Progenitor cell of endocrine pancreas (in vitro differentiated cells): Measurements from ENCODE around the gene PTPN5. TPM values are rescaled to one million over a fixed set of nuclear protein-coding genes. Genes with fewer than 3 reads are reported as not detected.

Experiments used
- DNase-seq: peaks from one replicate; pipeline ENCODE4 v3.0.0; 2021; ENCODE audit warnings: low spot score; ENCODE audit not compliant: unreplicated experiment
- H3K27ac Mint-ChIP-seq: 2 replicates; pipeline ENCODE4 v1.8.0; 2021; ENCODE audit warnings: mild to moderate bottlenecking, moderate library complexity, mixed read lengths
- H3K27me3 Mint-ChIP-seq: 2 replicates; pipeline ENCODE4 v1.8.0; 2021; ENCODE audit warnings: mixed read lengths
- H3K36me3 Mint-ChIP-seq: 2 replicates; pipeline ENCODE4 v1.8.0; 2022; ENCODE audit warnings: mixed read lengths; ENCODE audit not compliant: insufficient read depth
- H3K4me1 Mint-ChIP-seq: 2 replicates; pipeline ENCODE4 v1.8.0; 2021; ENCODE audit warnings: low read depth, mixed read lengths
- H3K4me3 Mint-ChIP-seq: 2 replicates; pipeline ENCODE4 v1.8.0; 2021; ENCODE audit warnings: low read depth, mild to moderate bottlenecking, moderate library complexity, mixed read lengths
- H3K9me3 Mint-ChIP-seq: 2 replicates; pipeline ENCODE4 v1.8.0; 2021; ENCODE audit warnings: low read depth, mixed read lengths
- total RNA-seq: library from RNA; stranded (reverse); gene quantifications from 2 replicates; pipeline ENCODE4 v1.2.1, GENCODE V29; 2021
- TF ChIP-seq, protein P1 (sequence below): fragments of 200-600 bp; sonication (generic); IDR thresholded peaks from one replicate; pipeline ENCODE4 v1.5.0; 2021; ENCODE audit warnings: antibody characterized with exemption, mild to moderate bottlenecking; ENCODE audit not compliant: unreplicated experiment

Gene PTPN5
- total RNA-seq, 1 donor from 2014 or later: 12.6 TPM

DNA sequence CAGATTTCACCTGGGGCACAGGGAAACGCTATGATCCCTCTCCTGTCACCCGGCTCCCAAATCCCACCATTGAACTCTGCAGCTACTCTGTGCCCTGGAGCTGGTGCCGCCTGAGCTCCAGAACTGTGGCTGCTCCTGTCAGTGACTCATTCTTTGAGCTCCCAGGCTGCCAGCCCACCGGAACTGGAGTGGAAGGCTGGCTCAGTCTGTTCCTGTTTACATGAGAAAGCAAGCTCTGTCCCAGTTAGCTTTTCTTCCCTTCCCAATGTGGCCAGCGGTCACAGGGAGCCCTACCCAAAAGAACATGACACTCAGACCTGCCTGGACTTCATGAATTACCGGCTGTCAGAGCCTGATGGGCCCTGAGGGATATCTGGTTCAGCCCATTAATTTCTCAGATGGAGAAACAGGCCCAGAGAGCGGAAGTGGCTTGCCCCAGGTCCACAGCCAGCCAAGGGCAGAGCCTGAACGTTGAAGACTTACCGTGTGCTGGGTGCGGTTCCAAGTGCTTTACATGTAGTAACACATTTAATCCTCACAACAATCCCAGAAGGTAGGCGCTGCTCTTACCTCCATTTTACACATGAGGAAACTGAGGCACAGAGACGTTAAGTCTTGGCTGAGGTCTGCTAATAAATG, 41.8 kb downstream of the PTPN5 start:
- no peaks in the 10 kb centered on the region for H3K9me3 Mint-ChIP-seq
- no peak for DNase-seq

DNA sequence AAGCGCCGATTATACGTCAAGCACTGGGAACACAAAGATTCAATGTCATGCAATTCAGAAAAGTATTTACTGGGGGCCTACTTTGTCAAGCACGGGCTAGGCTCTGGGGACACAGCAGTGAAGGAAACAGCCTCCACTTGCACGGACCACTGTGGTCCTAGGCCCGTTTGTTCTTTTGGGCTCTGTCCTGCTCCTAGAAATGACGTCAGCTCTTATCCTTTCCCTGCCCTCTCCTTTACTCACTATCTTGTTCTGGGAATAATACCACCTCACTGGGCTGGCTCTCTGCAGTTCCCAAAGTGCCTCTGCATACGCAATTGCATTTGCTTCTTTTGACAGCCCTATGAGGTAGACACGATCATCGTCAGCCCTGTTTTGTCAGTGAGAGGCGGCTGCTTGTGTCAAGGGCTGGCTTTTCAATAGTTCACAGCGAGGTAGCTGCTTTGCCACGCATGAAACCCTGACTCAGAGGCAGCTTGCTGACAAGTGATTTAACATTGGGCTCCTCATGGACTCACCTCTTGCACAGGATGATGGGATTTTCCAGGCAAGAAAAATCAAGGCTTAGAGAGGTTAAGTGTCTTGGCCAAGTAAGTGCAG, 42.7 kb downstream of the PTPN5 start:
- Mint-ChIP-seq H3K36me3 (no peaks in the 10 kb centered on the region), H3K27ac (no peak overlapping the region), H3K4me1 (peaks cover 2% of the 10 kb centered on the region), H3K27me3 (no peaks in the 10 kb centered on the region), H3K4me3 (no peak overlapping the region), H3K9me3 (no peaks in the 10 kb centered on the region)
- TF ChIP-seq, protein P1, sequence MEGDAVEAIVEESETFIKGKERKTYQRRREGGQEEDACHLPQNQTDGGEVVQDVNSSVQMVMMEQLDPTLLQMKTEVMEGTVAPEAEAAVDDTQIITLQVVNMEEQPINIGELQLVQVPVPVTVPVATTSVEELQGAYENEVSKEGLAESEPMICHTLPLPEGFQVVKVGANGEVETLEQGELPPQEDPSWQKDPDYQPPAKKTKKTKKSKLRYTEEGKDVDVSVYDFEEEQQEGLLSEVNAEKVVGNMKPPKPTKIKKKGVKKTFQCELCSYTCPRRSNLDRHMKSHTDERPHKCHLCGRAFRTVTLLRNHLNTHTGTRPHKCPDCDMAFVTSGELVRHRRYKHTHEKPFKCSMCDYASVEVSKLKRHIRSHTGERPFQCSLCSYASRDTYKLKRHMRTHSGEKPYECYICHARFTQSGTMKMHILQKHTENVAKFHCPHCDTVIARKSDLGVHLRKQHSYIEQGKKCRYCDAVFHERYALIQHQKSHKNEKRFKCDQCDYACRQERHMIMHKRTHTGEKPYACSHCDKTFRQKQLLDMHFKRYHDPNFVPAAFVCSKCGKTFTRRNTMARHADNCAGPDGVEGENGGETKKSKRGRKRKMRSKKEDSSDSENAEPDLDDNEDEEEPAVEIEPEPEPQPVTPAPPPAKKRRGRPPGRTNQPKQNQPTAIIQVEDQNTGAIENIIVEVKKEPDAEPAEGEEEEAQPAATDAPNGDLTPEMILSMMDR: no peak
- DNase-seq: no peak

More for the DNA sequence above, 41.8 kb downstream of the PTPN5 start:
- Mint-ChIP-seq H3K27me3 (no peaks in the 10 kb centered on the region), H3K4me3 (no peak overlapping the region), H3K36me3 (no peaks in the 10 kb centered on the region), H3K4me1 (peaks cover 2% of the 10 kb centered on the region), H3K27ac (no peak overlapping the region)
- TF ChIP-seq, protein P1: no peak

DNA sequence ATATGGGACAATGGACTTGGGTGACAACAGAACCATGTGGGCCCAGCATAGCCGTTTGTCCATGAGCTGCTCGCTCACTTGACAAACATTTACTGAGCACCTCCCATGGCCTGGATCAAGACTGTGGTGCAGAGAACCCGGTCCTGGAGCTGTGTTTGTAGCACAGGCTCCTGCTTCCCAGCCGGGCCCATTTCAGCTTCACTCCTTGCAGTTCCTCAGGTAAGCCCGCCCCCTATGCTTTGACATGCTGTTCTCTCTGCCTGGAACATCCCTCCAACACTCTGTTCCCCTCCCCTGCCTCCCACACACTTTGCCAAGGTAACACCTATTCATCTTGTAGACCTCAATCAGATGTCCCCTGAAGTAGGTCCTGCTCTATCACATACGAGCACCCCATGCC, 46.3 kb downstream of the PTPN5 start:
- no peaks in the 10 kb centered on the region for H3K27me3 Mint-ChIP-seq
- TF ChIP-seq, protein P1: no peak
- no peak for DNase-seq
- peaks cover 2% of the 10 kb centered on the region for H3K4me1 Mint-ChIP-seq
- H3K27ac Mint-ChIP-seq: no peak overlapping the region
- no peak overlapping the region for H3K4me3 Mint-ChIP-seq
- no peaks in the 10 kb centered on the region for H3K9me3 Mint-ChIP-seq
- no peaks in the 10 kb centered on the region for H3K36me3 Mint-ChIP-seq

DNA sequence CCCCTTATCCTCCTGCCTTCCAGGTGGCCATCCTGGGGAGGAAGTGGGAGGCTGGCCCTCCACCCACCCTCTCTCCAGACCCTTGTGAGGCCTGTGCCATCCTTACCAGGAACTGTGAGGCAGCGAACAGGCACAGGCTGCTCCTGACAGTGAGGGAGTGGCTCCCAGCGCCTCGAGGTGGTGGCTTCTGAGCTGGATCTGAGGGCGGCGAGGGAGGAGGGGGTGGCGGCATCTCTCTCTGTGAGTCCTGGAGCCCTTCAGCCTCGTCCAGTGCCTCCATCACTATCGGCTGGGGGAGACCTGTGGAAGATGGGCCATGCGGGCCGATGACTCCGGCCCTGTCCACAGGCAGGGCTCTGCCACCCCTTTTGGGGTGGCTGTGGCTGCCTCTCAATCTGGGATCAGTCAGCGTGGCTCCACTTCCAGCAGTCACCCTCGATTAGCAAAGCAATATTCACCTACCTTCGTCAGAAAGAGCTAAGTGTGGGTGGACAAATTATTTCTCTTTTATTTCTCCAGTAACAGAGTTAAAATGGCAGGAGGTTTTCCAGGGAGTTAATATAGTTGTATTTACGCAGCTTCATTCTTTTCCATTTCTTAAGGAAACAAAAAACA, 47.6 kb downstream of the PTPN5 start:
- Mint-ChIP-seq H3K9me3 (no peaks in the 10 kb centered on the region), H3K36me3 (no peaks in the 10 kb centered on the region), H3K27me3 (no peaks in the 10 kb centered on the region), H3K4me3 (no peak overlapping the region), H3K27ac (no peak overlapping the region), H3K4me1 (peaks cover 2% of the 10 kb centered on the region)
- TF ChIP-seq, protein P1: no peak
- no peak for DNase-seq

DNA sequence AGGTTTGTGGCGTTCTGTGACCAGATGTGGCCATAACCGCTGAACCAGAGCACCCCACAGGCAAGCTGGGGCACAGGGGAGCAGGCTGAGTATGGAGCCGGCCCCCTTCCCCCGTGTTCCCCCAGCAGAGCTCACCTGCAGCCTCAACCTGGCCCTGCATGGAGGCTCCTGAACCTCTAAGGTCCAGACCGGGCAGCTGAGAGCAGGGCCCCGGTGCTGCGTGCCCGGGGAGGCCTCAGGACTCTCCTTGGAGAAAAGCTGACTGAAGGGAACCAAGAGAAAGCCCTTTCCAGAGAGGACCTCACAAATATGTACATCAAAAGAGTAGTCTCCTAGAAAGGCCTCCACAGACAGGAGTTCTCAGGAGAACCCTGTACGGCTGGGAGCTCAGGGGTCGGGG, 48.2 kb downstream of the PTPN5 start:
- no peak overlapping the region for H3K4me3 Mint-ChIP-seq
- DNase-seq: no peak
- no peaks in the 10 kb centered on the region for H3K36me3 Mint-ChIP-seq
- H3K27me3 Mint-ChIP-seq: no peaks in the 10 kb centered on the region
- peaks cover 2% of the 10 kb centered on the region for H3K4me1 Mint-ChIP-seq
- TF ChIP-seq, protein P1: no peak
- no peak overlapping the region for H3K27ac Mint-ChIP-seq
- H3K9me3 Mint-ChIP-seq: no peaks in the 10 kb centered on the region
